GM12875 (cell line): Measurements from ENCODE around the gene UMAD1.

Experiments
- H3K4me3 ChIP-seq: one replicate; pipeline ENCODE4 v1.5.1; 2011; ENCODE audit warnings: low read depth, low read length, control low read depth
- CTCF ChIP-seq: IDR thresholded peaks from 2 replicates; pipeline ENCODE4 v1.5.1; 2011; ENCODE audit warnings: low read depth, mild to moderate bottlenecking, control low read depth, inconsistent platforms, low read length, moderate library complexity, borderline replicate concordance; ENCODE audit not compliant: insufficient read depth

Gene UMAD1

GRCh38 chr7:7630626-7631329 is 9.8 kb upstream of the UMAD1 start:
- no peak for TF ChIP-seq CTCF

GRCh38 chr7:7639421-7639820 is 1.1 kb upstream of the UMAD1 start:
- TF ChIP-seq CTCF, result no peak
- H3K4me3 ChIP-seq, result peak overlapping the region; percentile 67

More at GRCh38 chr7:7630626-7631329, 9.8 kb upstream of the UMAD1 start:
- no peak overlapping the region for H3K4me3 ChIP-seq

- no peak for TF ChIP-seq CTCF
- H3K4me3 ChIP-seq, result peak overlapping the region; percentile 67
These were observed 718 bp upstream of the UMAD1 start for GRCh38 chr7:7639847-7640220.

GRCh38 chr7:7641129-7641663 is 644 bp downstream of the UMAD1 start:
- no peak for TF ChIP-seq CTCF

DNA sequence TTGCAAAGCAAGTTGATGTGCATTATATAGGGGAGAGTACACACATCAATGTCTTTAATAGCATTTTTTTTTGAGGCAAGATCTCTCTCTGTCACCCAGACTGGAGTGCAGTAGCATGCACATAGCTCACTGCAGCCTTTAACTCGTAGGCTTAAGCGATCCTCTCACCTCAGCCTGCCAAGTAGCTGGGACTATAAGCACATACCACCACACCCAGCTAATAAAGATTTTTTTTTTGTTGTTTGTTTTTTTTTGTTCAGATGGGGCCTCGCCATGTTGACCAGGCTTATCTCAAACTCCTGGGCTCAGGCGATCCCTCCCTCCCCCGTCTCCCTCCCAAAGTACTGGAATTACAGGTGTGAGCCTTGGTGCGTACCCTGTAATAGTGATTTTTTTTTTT is 1.5 kb downstream of the UMAD1 start:
- no peak overlapping the region for H3K4me3 ChIP-seq
- no peak for TF ChIP-seq CTCF

More at GRCh38 chr7:7641129-7641663, 644 bp downstream of the UMAD1 start:
- peak overlapping the region; percentile 90 for H3K4me3 ChIP-seq

- TF ChIP-seq CTCF, result no peak
- H3K4me3 ChIP-seq, result no peak overlapping the region
These were observed 7.0 kb downstream of the UMAD1 start for GRCh38 chr7:7647495-7648036.

DNA sequence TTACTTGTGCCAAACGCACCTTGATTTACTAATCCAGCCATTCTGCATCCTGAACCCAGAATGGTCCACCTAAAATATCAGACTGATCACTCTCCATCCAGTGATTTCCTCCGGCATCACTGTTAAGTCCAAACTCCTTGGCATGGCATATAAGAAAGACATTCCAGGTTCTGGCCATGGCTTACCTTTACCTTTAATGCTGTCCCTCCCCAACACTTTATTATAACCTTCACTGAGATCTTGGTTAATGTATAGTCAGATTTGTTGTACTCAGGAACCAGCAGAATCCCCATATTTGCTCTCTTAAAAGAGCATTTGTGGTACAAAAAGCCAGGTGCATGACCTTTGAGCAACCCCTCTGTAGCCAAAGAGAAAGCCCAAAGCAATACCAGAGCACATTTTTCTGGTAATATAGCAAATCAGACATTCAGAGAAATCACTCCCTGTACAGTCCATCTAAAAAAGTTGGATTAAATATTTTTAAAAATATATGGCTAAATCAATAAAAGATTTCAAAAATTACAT is 10.2 kb downstream of the UMAD1 start:
- H3K4me3 ChIP-seq, result no peak overlapping the region
- TF ChIP-seq CTCF, result no peak
